K562 (cell line): ENCODE measurements around the gene CCM2. TPM values are rescaled to one million over a fixed set of nuclear protein-coding genes. Genes with fewer than 3 reads are reported as not detected.

Source experiments
- ATAC-seq: fragments of 200-7000 bp; cut with Tn5 transposase; 3 replicates; pipeline ENCODE4 v1.9.1; 2020; ENCODE audit warnings: moderate library complexity
- BruUV-seq: library from RNA; stranded (reverse); fragments of 400-500 nt; replicated peaks from 2 replicates; lab custom pipeline; 2021; lab: Mats Ljungman, UMichigan
- CTCF ChIA-PET: fragments of 300-600 bp; formaldehyde crosslinking; extraction: SDS; loops from one replicate; lab custom pipeline; 2021; ENCODE audit warnings: low intra/inter-chr PET ratio; lab: Yijun Ruan, JAX
- POLR2A ChIA-PET: fragments of 300-600, 350-650 bp; sonication (Branson Sonifier 250); formaldehyde crosslinking; extraction: SDS; loops from one replicate; lab custom pipeline; 2021; ENCODE audit warnings: antibody characterized with exemption, inconsistent platforms; lab: Yijun Ruan, JAX
- DNase-seq, 4 experiments: peaks; one replicate each; pipeline versions ENCODE4 v3.0.0 to v3.0.0-alpha.2; 2011 to 2018; ENCODE audit warnings: low spot score in 3 of 4, mixed read lengths in 3 of 4; ENCODE audit errors: extremely low read depth in 1 of 4
- FAIRE-seq: peaks from 2 replicates; lab custom pipeline; 2011; peaks lifted over from hg19 to GRCh38; lab: Jason Lieb, UNC
- H2AFZ ChIP-seq: 2 replicates; pipeline ENCODE4 v1.6.0; 2011; ENCODE audit warnings: low read depth, low read length, control low read depth, inconsistent platforms
- H3K27ac ChIP-seq: fragments of 200-600 bp; 3 replicates; pipeline ENCODE4 v1.8.0; 2011; ENCODE audit warnings: low read depth, mild to moderate bottlenecking, control low read depth, inconsistent platforms, low read length, moderate library complexity, mixed read lengths; ENCODE audit errors: extremely low read depth
- H3K27me3 ChIP-seq, 2 experiments: fragments of 300-600 bp in 1 of 2; 2 replicates in 1 of 2; 3 replicates in 1 of 2; pipeline versions ENCODE4 v1.6.0 to v1.8.0; 2011; ENCODE audit warnings: inconsistent platforms in 2 of 2, low read length in 2 of 2, mild to moderate bottlenecking in 1 of 2, mixed read lengths in 1 of 2, moderate library complexity in 1 of 2; ENCODE audit not compliant: control insufficient read depth in 2 of 2, insufficient read depth in 2 of 2
- H3K36me3 ChIP-seq: fragments of 300-600 bp; 3 replicates; pipeline ENCODE4 v1.8.0; 2011; ENCODE audit warnings: mild to moderate bottlenecking, low read length, inconsistent platforms; ENCODE audit not compliant: control insufficient read depth, insufficient read depth
- H3K4me1 ChIP-seq, 2 experiments: fragments of 200-600 bp in 1 of 2; replicated peaks in 1 of 2; 2 replicates in 1 of 2; 3 replicates in 1 of 2; pipeline versions ENCODE4 v1.5.1 to v1.8.0; 2011; ENCODE audit warnings: inconsistent platforms in 2 of 2, low read length in 2 of 2, mild to moderate bottlenecking in 1 of 2, mixed read lengths in 1 of 2, moderate library complexity in 1 of 2; ENCODE audit not compliant: control insufficient read depth in 2 of 2, insufficient read depth in 2 of 2
- H3K4me2 ChIP-seq: 2 replicates; pipeline ENCODE4 v1.6.1; 2011; ENCODE audit warnings: low read length, control low read depth, inconsistent platforms, mixed read lengths; ENCODE audit not compliant: insufficient read depth
- H3K4me3 ChIP-seq: fragments of 200-600 bp; sonication (generic), shearing (Covaris generic); 2 replicates; pipeline ENCODE4 v1.5.1; 2016; ENCODE audit warnings: control low read depth, inconsistent platforms
- H3K79me2 ChIP-seq: fragments of 200-600 bp; 3 replicates; pipeline ENCODE4 v1.8.0; 2011; ENCODE audit warnings: low read length, inconsistent platforms; ENCODE audit not compliant: control insufficient read depth, insufficient read depth
- H3K9ac ChIP-seq, 2 experiments: 2 replicates each; pipeline versions ENCODE4 v1.6.0 to v1.6.1; 2011; ENCODE audit warnings: low read depth in 2 of 2, low read length in 2 of 2, control low read depth in 1 of 2, inconsistent platforms in 1 of 2, mild to moderate bottlenecking in 1 of 2, mixed read lengths in 1 of 2; ENCODE audit not compliant: insufficient read depth in 1 of 2
- H3K9me1 ChIP-seq: one replicate; pipeline ENCODE4 v1.6.0; 2011; ENCODE audit warnings: inconsistent platforms, mild to moderate bottlenecking, low read length, moderate library complexity; ENCODE audit not compliant: control insufficient read depth, insufficient read depth
- H3K9me3 ChIP-seq: replicated peaks from 2 replicates; pipeline ENCODE4 v1.5.1; 2011; ENCODE audit warnings: low read depth, low read length, inconsistent platforms; ENCODE audit not compliant: control insufficient read depth, insufficient read depth
- H4K20me1 ChIP-seq: replicated peaks from 2 replicates; pipeline ENCODE4 v1.6.1; 2011; ENCODE audit warnings: low read length, inconsistent platforms, mixed read lengths; ENCODE audit not compliant: control insufficient read depth, insufficient read depth
- C11orf30 ChIP-seq: fragments of 450-650 bp; IDR thresholded peaks from 2 replicates; pipeline ENCODE4 v1.6.1; 2016; ENCODE audit warnings: low read depth, mild to moderate bottlenecking
- CTBP1 ChIP-seq: fragments of 450-650 bp; IDR thresholded peaks from 2 replicates; pipeline ENCODE4 v1.6.1; 2016; ENCODE audit warnings: borderline replicate concordance
- GTF2F1 ChIP-seq: IDR thresholded peaks from 2 replicates; pipeline ENCODE4 v1.6.1; 2011; ENCODE audit warnings: low read depth, low read length, improper control_type of control experiment
- NCOA2 ChIP-seq, 2 experiments: fragments of 450-650 bp; IDR thresholded peaks; 2 replicates each; pipeline ENCODE4 v1.6.1; 2018; ENCODE audit warnings: mild to moderate bottlenecking in 2 of 2, moderate library complexity in 1 of 2; ENCODE audit not compliant: partially characterized antibody in 2 of 2
- NEUROD1 ChIP-seq: fragments of 150-350 bp; IDR thresholded peaks from 2 replicates; pipeline ENCODE4 v1.6.1; 2014; ENCODE audit warnings: borderline replicate concordance, low read length, low read depth; ENCODE audit not compliant: partially characterized antibody
- NFE2 ChIP-seq: IDR thresholded peaks from 2 replicates; pipeline ENCODE4 v1.6.1; 2014; ENCODE audit warnings: antibody characterized with exemption, low read depth
- NONO ChIP-seq, 2 experiments: fragments of 200-400 bp in 1 of 2; fragments of 450-650 bp in 1 of 2; formaldehyde crosslinking in 1 of 2; IDR thresholded peaks; 2 replicates each; pipeline ENCODE4 v1.6.1; 2017; ENCODE audit warnings: low read depth in 2 of 2, mild to moderate bottlenecking in 2 of 2, moderate library complexity in 2 of 2, low read length in 1 of 2
- NR2C1 ChIP-seq, 2 experiments: fragments of 450-650 bp; IDR thresholded peaks; 2 replicates each; pipeline ENCODE4 v1.6.1; 2017; ENCODE audit warnings: mild to moderate bottlenecking in 2 of 2, antibody characterized with exemption in 1 of 2, inconsistent platforms in 1 of 2, missing compliant biosample characterization in 1 of 2, missing genetic modification characterization in 1 of 2
- NR2C2 ChIP-seq, 2 experiments: fragments of 200-800 bp in 1 of 2; sonication (Bioruptor generic) in 1 of 2; sonication (generic) in 1 of 2; formaldehyde crosslinking in 1 of 2; IDR thresholded peaks; 2 replicates each; pipeline versions ENCODE4 v1.6.1 to v1.8.0; 2016 to 2022; ENCODE audit warnings: mild to moderate bottlenecking in 1 of 2, missing compliant biosample characterization in 1 of 2, missing genetic modification characterization in 1 of 2, missing genetic modification reagents in 1 of 2
- POLR2G ChIP-seq: fragments of 200-400 bp; formaldehyde crosslinking; IDR thresholded peaks from 2 replicates; pipeline ENCODE4 v1.6.1; 2017; ENCODE audit warnings: low read depth, mild to moderate bottlenecking, antibody characterized with exemption, low read length, moderate library complexity
- RAD21 ChIP-seq, 2 experiments: fragments of 250-450 bp in 1 of 2; fragments of 450-650 bp in 1 of 2; sonication (Bioruptor Pico) in 1 of 2; formaldehyde crosslinking in 1 of 2; IDR thresholded peaks in 1 of 2; conservative IDR thresholded peaks in 1 of 2; 2 replicates each; pipeline versions ENCODE4 v1.4.0 to v1.8.0; 2020 to 2022; ENCODE audit warnings: mild to moderate bottlenecking in 2 of 2, moderate library complexity in 1 of 2
- RBFOX2 ChIP-seq: fragments of 200-400 bp; formaldehyde crosslinking; IDR thresholded peaks from 2 replicates; pipeline ENCODE4 v1.6.1; 2017; ENCODE audit warnings: low read depth, mild to moderate bottlenecking, low read length, moderate library complexity
- ZNF316 ChIP-seq: fragments of 450-650 bp; IDR thresholded peaks from 2 replicates; pipeline ENCODE4 v1.6.1; 2016
- WGBS: fragments of 100-300 bp; shearing (Covaris generic); methylation state at CpG from one replicate; pipeline ENCODE4 v1.1.6; 2016; ENCODE audit warnings: low coverage, mixed read lengths; ENCODE audit not compliant: insufficient coverage; ENCODE audit errors: missing lambda C conversion rate; 5-methylcytosine and 5-hydroxymethylcytosine counted together
- in situ Hi-C: fragments of 300-500 bp; cut with MboI; formaldehyde crosslinking; loops from 4 replicates; pipeline ENCODE4 v1.15.0; 2018; ENCODE audit warnings: inconsistent platforms, mixed read lengths
- intact Hi-C: fragments of 100-400 bp; cut with micrococcal nuclease; formaldehyde crosslinking; loops from 2 replicates; pipeline ENCODE4 v1.14.2; 2022
- polyA plus RNA-seq, 8 experiments: library from polyadenylated mRNA; depleted of rRNA in 4 of 8; stranded (reverse) in 5 of 8; unstranded in 3 of 8; fragments of >200 nt; fragmentation: Nextera tagmentation in 2 of 8; fragmentation: Illumina TruSeq in 1 of 8; extraction: Ambion mirVana in 2 of 8; extraction: Trizol in 1 of 8; gene quantifications; 2 replicates each; pipeline versions ENCODE4 v1.2.1 to v1.2.3, GENCODE V29; 2011 to 2014; ENCODE audit warnings: inconsistent platforms in 1 of 8, missing spikeins in 1 of 8
- total RNA-seq, 7 experiments: library from RNA; depleted of rRNA in 6 of 7; stranded (reverse); fragments of >200 nt in 6 of 7; fragmentation: Illumina TruSeq in 2 of 7; extraction: Trizol in 2 of 7; gene quantifications; 2 replicates each; pipeline versions ENCODE4 v1.2.1 to v1.2.3, GENCODE V29; 2011 to 2021; ENCODE audit warnings: low replicate concordance in 1 of 7
- TF ChIP-seq, protein P1 (sequence below): sonication (generic); formaldehyde crosslinking; IDR thresholded peaks from 2 replicates; pipeline ENCODE4 v1.8.0; 2022; ENCODE audit warnings: missing genetic modification reagents, mild to moderate bottlenecking, borderline replicate concordance
- TF ChIP-seq, protein P2 (sequence below), 3 experiments: IDR thresholded peaks in 2 of 3; conservative IDR thresholded peaks in 1 of 3; 2 replicates each; pipeline ENCODE4 v1.5.1; 2011 to 2012; ENCODE audit warnings: low read length in 3 of 3, mild to moderate bottlenecking in 3 of 3, control low read depth in 2 of 3, improper control_type of control experiment in 1 of 3, inconsistent platforms in 1 of 3, low read depth in 1 of 3, mixed read lengths in 1 of 3, moderate library complexity in 1 of 3; ENCODE audit not compliant: insufficient read depth in 2 of 3

CCM2 gene
- total and polyA plus RNA-seq, 9 of the 15 experiments (the other 6 are each of a cell fraction or from before 2014, with no cell fraction given) = 0.41 to 38.6 (median 25.9) TPM

GRCh38 chr7:44979481-44980392 is 20.3 kb upstream of the CCM2 start:
- H3K9me1 ChIP-seq = no peaks in the 10 kb centered on the region
- peaks cover 47% of the 10 kb centered on the region for H3K36me3 ChIP-seq
- in situ Hi-C loops (no loop called here), intact Hi-C loops (loop anchor here (2.0 to 10.0 kb wide), 2 partner anchors 19 to 95 kb away; no protein-coding TSS in a partner anchor)
- H3K79me2 ChIP-seq = peaks cover 23% of the 10 kb centered on the region
- H3K4me1 ChIP-seq = peaks cover 29 to 40% of the 10 kb centered on the region in 2 experiments; a peak in 4 of 5 replicates
- TF ChIP-seq NONO (IDR thresholded peaks at IDR 0.05; ENCODE audit: low read depth in 2 of 2, low read length in 1 of 2) = no peak
- TF ChIP-seq ZNF316 = 0 out of 2 replicates have a peak, but pooled peaks have one; percentile 9
- TF ChIP-seq C11orf30 = 0 out of 2 replicates have a peak, but pooled peaks have one; percentile 39
- TF ChIP-seq RBFOX2 = 0 out of 2 replicates have a peak, but pooled peaks have one; percentile 23
- no peak for TF ChIP-seq NEUROD1
- TF ChIP-seq NR2C1 (IDR thresholded peaks at IDR 0.05) = peak; percentile 45; the same call in 1 of the 2 replicates
- peak; percentile 64; the same call in 1 of the 2 replicates for TF ChIP-seq NR2C1 (tag; IDR thresholded peaks at IDR 0.05)
- TF ChIP-seq POLR2G = 0 out of 2 replicates have a peak, but pooled peaks have one; percentile 13
- TF ChIP-seq NR2C2 (CRISPR knock-in tag; IDR thresholded peaks at IDR 0.05) = no peak
- TF ChIP-seq NR2C2 (tag; IDR thresholded peaks at IDR 0.05) = peak; percentile 60; the same call in 1 of the 2 replicates
- TF ChIP-seq GTF2F1 = no peak
- peak; percentile 17; the same call in 1 of the 2 replicates for TF ChIP-seq CTBP1
- TF ChIP-seq, protein P1, sequence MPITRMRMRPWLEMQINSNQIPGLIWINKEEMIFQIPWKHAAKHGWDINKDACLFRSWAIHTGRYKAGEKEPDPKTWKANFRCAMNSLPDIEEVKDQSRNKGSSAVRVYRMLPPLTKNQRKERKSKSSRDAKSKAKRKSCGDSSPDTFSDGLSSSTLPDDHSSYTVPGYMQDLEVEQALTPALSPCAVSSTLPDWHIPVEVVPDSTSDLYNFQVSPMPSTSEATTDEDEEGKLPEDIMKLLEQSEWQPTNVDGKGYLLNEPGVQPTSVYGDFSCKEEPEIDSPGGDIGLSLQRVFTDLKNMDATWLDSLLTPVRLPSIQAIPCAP (CRISPR knock-in tag) = no peak
- peak in 1 of 2 experiments; percentile 15; a peak in 1 of 4 replicates for TF ChIP-seq RAD21 (CRISPR knock-in tag; conservative IDR thresholded peaks at IDR 0.05 in 1 of 2, IDR thresholded peaks at IDR 0.05 in 1 of 2)
- TF ChIP-seq, protein P2, sequence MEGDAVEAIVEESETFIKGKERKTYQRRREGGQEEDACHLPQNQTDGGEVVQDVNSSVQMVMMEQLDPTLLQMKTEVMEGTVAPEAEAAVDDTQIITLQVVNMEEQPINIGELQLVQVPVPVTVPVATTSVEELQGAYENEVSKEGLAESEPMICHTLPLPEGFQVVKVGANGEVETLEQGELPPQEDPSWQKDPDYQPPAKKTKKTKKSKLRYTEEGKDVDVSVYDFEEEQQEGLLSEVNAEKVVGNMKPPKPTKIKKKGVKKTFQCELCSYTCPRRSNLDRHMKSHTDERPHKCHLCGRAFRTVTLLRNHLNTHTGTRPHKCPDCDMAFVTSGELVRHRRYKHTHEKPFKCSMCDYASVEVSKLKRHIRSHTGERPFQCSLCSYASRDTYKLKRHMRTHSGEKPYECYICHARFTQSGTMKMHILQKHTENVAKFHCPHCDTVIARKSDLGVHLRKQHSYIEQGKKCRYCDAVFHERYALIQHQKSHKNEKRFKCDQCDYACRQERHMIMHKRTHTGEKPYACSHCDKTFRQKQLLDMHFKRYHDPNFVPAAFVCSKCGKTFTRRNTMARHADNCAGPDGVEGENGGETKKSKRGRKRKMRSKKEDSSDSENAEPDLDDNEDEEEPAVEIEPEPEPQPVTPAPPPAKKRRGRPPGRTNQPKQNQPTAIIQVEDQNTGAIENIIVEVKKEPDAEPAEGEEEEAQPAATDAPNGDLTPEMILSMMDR (IDR thresholded peaks at IDR 0.05 in 2 of 3, conservative IDR thresholded peaks at IDR 0.05 in 1 of 3; ENCODE audit: insufficient read depth in 2 of 3, low read depth in 1 of 3, low read length in 3 of 3) = peak; percentile 4 to 25 (median 18); a peak in 1 of 6 replicates
- TF ChIP-seq NFE2 = peak; percentile 18; the same call in 1 of the 2 replicates
- no peak for TF ChIP-seq NCOA2 (IDR thresholded peaks at IDR 0.05; ENCODE audit: partially characterized antibody in 2 of 2)
- peaks cover 20% of the 10 kb centered on the region for H4K20me1 ChIP-seq
- FAIRE-seq (no peak), DNase-seq (no peak), ATAC-seq (no peak)
- H3K27me3 ChIP-seq = no peaks in the 10 kb centered on the region
- no TSS peak for BruUV-seq
- no peak overlapping the region for H3K9ac ChIP-seq
- no peak overlapping the region for H3K4me3 ChIP-seq
- WGBS = 70% methylated on average over 8 of the region's 8 CpGs
- no peak overlapping the region for H3K4me2 ChIP-seq
- CTCF ChIA-PET = no interaction called here
- POLR2A ChIA-PET = interaction anchor here (0.6 to 2.4 kb wide), 6 partner anchors 11 to 274 kb away, joined by 3 to 8 read pairs (median 4); partner anchors contain the start of gene TBRG4
- no peaks in the 10 kb centered on the region; the same call in 1 of the 2 replicates for H3K9me3 ChIP-seq
- peak overlapping the region; percentile 24; the same call in 1 of the 3 replicates for H3K27ac ChIP-seq
- H2AFZ ChIP-seq = no peak overlapping the region
